HG02642 (cell line): ENCODE results near the gene CSTPP1.

Experiments used
- ATAC-seq: cut with Tn5 transposase; IDR thresholded peaks from one replicate; pipeline ENCODE4 v1.9.1; 2021; ENCODE audit warnings: mild to moderate bottlenecking; ENCODE audit not compliant: unreplicated experiment, poor library complexity

Gene CSTPP1

GRCh38 chr11:47028195-47029093, 91.9 kb downstream of the CSTPP1 start:
- no peak for ATAC-seq

DNA sequence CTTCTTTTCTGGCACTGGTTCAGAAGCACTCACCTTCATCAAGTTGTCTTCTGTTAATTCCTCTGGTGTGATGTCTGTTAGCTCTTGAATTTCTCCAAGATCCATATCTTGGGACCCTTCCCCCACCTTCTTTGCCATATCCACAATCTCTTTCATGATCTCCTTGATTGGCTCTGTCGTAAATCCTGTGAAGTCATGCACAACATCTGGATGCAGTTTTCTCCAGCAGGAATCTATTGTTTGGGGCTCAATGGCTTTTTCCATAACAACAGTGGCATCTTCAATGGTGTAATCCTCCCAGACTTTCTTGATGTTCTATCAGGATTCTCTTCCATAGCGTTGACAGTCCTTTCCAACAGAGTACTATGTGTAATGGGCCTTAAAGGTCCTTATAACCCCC, 96.9 kb downstream of the CSTPP1 start:
- ATAC-seq = no peak

DNA sequence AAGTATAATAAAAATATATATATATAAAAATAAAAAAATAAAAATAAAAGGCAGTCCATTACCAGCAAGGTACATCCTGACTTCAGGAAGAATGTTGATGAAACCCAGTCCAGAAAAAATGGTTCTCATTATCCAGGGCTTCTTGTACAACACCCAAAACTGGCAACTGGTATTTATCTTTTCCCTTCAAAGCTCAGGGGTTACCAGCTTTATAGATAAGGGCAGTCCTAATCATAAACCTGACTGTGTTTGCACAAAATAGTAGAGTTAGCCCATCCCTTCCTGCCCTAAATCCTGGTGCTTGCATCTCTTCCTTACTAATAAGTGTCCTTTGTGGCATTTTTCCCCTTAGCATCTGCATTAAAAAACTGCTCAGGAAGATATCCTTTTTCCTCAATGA, 97.5 kb downstream of the CSTPP1 start:
- no peak for ATAC-seq

DNA sequence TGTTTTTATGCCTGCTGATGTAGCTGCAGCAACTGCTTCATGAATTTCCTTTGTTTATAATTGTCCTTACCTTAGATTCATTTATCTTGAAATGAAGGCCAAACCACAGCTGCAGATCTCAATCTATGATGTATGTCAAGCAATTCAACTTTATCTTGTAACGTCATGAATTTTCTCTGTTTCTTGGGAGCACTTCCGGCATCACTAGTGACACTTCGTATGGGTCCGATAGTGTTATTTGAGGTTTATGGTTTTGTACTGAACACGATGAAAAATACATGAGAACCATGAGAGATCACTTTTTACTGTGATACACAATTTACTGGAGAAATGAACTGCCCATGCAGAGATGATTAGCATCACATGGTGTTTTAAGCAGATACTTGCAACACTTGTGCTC, 98.5 kb downstream of the CSTPP1 start:
- no peak for ATAC-seq

GRCh38 chr11:47044119-47044518, 107.6 kb downstream of the CSTPP1 start:
- no peak for ATAC-seq

DNA sequence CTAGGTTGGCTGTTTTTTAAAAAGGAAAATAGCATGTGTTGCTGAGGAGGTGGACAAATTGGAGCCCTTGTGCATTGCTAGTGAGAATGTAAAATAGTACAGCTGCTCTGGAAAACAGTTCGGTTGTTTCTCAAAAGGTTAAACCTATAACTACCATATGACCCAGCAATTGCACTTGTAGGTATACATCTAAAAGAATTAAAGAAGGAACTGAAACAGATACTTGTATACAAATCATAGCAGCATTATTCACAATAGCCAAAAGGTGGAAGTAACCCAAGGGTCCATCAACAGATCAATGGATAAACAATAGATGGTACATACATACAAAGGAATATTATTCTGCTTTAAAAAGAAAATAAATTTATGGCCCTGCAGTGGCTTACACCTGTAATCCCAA, 111.4 kb downstream of the CSTPP1 start:
- ATAC-seq = no peak

- no peak for ATAC-seq
These were observed 113.7 kb downstream of the CSTPP1 start for GRCh38 chr11:47050284-47050683.

DNA sequence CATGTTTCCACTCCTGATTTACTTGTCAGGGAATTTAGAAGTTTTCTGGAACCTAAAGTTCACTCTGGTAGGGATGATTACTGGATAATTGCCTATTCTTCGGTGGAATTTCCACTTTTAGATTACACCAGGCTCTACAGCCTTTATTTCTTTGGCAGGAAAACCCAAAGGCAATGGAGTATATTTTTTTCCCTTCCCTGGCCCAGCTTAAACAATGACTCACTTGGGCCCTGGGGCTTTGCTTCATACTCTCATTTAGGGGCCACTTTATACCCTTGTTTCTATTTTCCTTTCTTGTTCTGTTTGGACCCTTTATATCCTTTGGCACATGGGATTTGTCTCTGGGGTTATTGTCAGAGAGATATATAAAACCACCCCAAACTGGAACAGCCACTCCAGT, 114.7 kb downstream of the CSTPP1 start:
- no peak for ATAC-seq

- no peak for ATAC-seq
These were observed 115.6 kb downstream of the CSTPP1 start for GRCh38 chr11:47052165-47052564.

DNA sequence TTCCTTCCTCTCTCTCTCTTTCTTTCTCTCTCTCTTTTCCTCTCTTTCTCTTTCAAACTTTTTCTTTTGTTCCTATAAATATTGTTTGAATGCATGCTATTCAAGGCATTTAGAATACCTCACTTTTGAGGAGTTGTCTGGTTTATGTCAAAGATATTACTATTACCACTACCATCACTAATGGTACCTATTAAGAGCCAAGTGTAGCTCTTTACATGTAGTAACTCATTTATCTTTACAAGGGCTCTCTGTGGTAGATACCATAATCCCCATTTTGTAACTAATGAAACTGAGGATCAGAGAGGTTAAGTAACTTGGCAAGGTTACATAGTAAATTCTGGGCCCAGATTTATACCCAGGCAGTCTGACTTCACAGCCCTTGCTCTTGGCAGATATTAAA, 116.0 kb downstream of the CSTPP1 start:
- no peak for ATAC-seq

- no peak for ATAC-seq
These were observed 119.0 kb downstream of the CSTPP1 start for GRCh38 chr11:47055534-47055933.

- ATAC-seq = no peak
These were observed 119.8 kb downstream of the CSTPP1 start for GRCh38 chr11:47056261-47056915.

DNA sequence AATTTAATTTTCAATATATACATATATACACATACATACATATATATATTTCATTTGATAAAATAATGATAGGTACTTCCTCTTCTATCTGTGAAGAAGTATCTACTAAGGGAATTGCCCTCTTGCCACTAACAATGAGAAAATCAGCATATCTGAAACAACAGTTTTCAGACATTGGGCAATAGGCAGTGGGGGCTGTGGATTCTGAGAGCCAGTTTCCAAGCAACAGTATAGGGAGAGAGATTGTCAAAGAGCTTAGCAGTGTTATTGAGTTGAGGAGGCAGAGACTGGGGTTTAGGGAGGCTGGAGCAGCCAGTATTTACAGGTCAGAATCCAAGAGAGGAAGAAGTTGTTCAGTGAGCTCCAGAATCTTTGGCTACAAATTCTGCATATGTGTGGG, 120.8 kb downstream of the CSTPP1 start:
- no peak for ATAC-seq

DNA sequence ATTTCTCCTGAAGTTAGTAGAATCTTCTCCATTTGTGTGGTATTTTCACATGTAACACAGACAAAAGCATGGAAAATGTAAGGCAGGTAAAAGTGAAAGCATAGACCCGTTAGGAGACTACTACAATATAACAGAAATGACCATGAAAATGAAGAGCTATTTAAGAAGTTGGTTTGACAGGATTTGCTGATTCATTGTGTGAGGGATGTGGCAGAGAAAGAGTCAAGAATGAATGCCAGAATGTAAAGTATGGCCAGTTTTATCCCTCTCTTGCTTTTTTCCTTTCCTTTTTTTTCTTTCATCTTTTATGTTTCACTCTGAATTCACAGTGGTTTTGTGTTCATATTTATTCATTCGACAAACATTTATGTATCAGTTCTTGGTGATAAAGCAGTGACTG, 124.2 kb downstream of the CSTPP1 start:
- no peak for ATAC-seq

- ATAC-seq = no peak
These were observed 125.0 kb downstream of the CSTPP1 start for GRCh38 chr11:47061429-47062178.

- no peak for ATAC-seq
These were observed 126.2 kb downstream of the CSTPP1 start for GRCh38 chr11:47062736-47063135.

DNA sequence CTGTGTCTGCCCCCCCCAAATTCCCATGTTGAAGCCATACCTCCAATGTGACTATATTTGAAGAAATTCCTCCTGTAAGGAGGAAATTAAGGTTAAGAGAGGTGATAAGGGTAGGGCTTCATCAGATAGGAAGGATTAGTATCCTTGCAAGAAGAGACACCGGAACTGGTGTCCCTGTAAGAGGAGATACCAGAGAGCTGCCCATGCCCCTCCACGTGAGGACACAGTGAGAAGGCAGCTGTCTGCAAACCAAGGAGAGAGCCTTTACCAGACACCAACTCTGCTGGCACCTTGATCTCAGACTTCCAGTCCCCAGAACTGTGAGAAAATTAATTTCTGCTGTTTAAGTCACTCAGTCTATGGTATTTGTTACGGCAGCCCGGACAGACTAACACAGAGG, 130.8 kb downstream of the CSTPP1 start:
- ATAC-seq = no peak

- ATAC-seq = no peak
These were observed 134.2 kb downstream of the CSTPP1 start for GRCh38 chr11:47070769-47071168.

GRCh38 chr11:47071341-47071740, 134.8 kb downstream of the CSTPP1 start:
- no peak for ATAC-seq

- no peak for ATAC-seq
These were observed 135.3 kb downstream of the CSTPP1 start for GRCh38 chr11:47071791-47072261.
